Measurements from ENCODE around the gene LMO1.

- TF ChIP-seq CTCF (IDR thresholded peaks at IDR 0.05) (no peak), POLR2A (IDR thresholded peaks at IDR 0.05) (no peak)
These were observed 25.8 kb upstream of the LMO1 start for GRCh38 chr11:8289492-8289918.
